GM23338 (cell line): ENCODE data around the gene CTRL. TPM values are rescaled to one million over a fixed set of nuclear protein-coding genes. Genes with fewer than 3 reads are reported as not detected.

ENCODE experiments used
- ATAC-seq: fragments of 200-7000 bp; cut with Tn5 transposase; 3 replicates; pipeline ENCODE4 v1.9.1; 2020
- DNase-seq: peaks from one replicate; pipeline ENCODE4 v3.0.0-alpha.2; 2015; ENCODE audit warnings: low spot score
- H2AFZ ChIP-seq: fragments of 200-600 bp; sonication (generic); 2 replicates; pipeline ENCODE4 v1.8.0; 2016; ENCODE audit warnings: antibody characterized with exemption, mild to moderate bottlenecking, moderate library complexity
- H3F3A ChIP-seq: fragments of 200-600 bp; sonication (generic); replicated peaks from 2 replicates; pipeline ENCODE4 v1.8.0; 2017; ENCODE audit warnings: antibody characterized with exemption, mixed run types, low read depth
- H3K27ac ChIP-seq: fragments of 200-600 bp; sonication (generic); 2 replicates; pipeline ENCODE4 v1.6.1; 2016; ENCODE audit warnings: low read depth
- H3K27me3 ChIP-seq: fragments of 200-600 bp; sonication (generic); 2 replicates; pipeline ENCODE4 v1.8.0; 2016; ENCODE audit warnings: mild to moderate bottlenecking, mixed run types, moderate library complexity; ENCODE audit not compliant: insufficient read depth
- H3K36me3 ChIP-seq: fragments of 200-600 bp; sonication (generic); 2 replicates; pipeline ENCODE4 v1.8.0; 2016; ENCODE audit warnings: mild to moderate bottlenecking; ENCODE audit not compliant: insufficient read depth
- H3K4me1 ChIP-seq: fragments of 200-600 bp; sonication (generic); 2 replicates; pipeline ENCODE4 v1.8.0; 2016; ENCODE audit warnings: mild to moderate bottlenecking, moderate library complexity; ENCODE audit not compliant: insufficient read depth
- H3K4me2 ChIP-seq: fragments of 200-600 bp; sonication (generic); 2 replicates; pipeline ENCODE4 v1.7.1; 2017; ENCODE audit warnings: mixed run types
- H3K4me3 ChIP-seq: fragments of 200-600 bp; sonication (generic); 2 replicates; pipeline ENCODE4 v1.6.1; 2016; ENCODE audit warnings: mixed run types
- H3K79me2 ChIP-seq: fragments of 200-600 bp; sonication (generic); replicated peaks from 2 replicates; pipeline ENCODE4 v1.8.0; 2017; ENCODE audit warnings: mild to moderate bottlenecking; ENCODE audit not compliant: insufficient read depth
- H3K9me2 ChIP-seq: fragments of 200-600 bp; sonication (generic); 2 replicates; pipeline ENCODE4 v1.8.0; 2017; ENCODE audit not compliant: insufficient read depth
- H4K20me1 ChIP-seq: fragments of 200-600 bp; sonication (generic); replicated peaks from 2 replicates; pipeline ENCODE4 v1.8.0; 2017; ENCODE audit warnings: mild to moderate bottlenecking; ENCODE audit not compliant: insufficient read depth
- H3K27ac Mint-ChIP-seq: 2 replicates; pipeline ENCODE4 v1.8.0; 2020; ENCODE audit warnings: inconsistent platforms, mild to moderate bottlenecking, moderate library complexity, mixed read lengths
- H3K27me3 Mint-ChIP-seq: 3 replicates; pipeline ENCODE4 v1.8.0; 2022; ENCODE audit warnings: low read depth, mild to moderate bottlenecking, moderate library complexity, mixed read lengths, inconsistent platforms; ENCODE audit not compliant: insufficient read depth, poor library complexity
- H3K36me3 Mint-ChIP-seq: 3 replicates; pipeline ENCODE4 v1.8.0; 2021; ENCODE audit warnings: low read depth, mild to moderate bottlenecking, inconsistent platforms, moderate library complexity, mixed read lengths
- H3K4me1 Mint-ChIP-seq: 3 replicates; pipeline ENCODE4 v1.8.0; 2020; ENCODE audit warnings: mild to moderate bottlenecking, inconsistent platforms, mixed read lengths
- H3K4me3 Mint-ChIP-seq: 3 replicates; pipeline ENCODE4 v1.8.0; 2021; ENCODE audit warnings: moderate library complexity, mild to moderate bottlenecking, inconsistent platforms, mixed read lengths
- H3K9me3 Mint-ChIP-seq: 3 replicates; pipeline ENCODE4 v1.8.0; 2020; ENCODE audit warnings: moderate library complexity, mild to moderate bottlenecking, inconsistent platforms, mixed read lengths
- EZH2phosphoT487 ChIP-seq: fragments of 200-600 bp; sonication (generic); IDR thresholded peaks from one replicate; pipeline ENCODE4 v1.8.1; 2018; ENCODE audit warnings: antibody characterized with exemption; ENCODE audit not compliant: unreplicated experiment
- JUNB ChIP-seq: IDR thresholded peaks from one replicate; pipeline ENCODE4 v1.6.1; 2016; ENCODE audit warnings: antibody characterized with exemption; ENCODE audit not compliant: unreplicated experiment
- POLR2AphosphoS5 ChIP-seq: IDR thresholded peaks from 2 replicates; pipeline ENCODE4 v1.6.1; 2016; ENCODE audit warnings: antibody characterized with exemption, low read depth
- STAT1 ChIP-seq: IDR thresholded peaks from one replicate; pipeline ENCODE4 v1.6.1; 2016; ENCODE audit warnings: antibody characterized with exemption; ENCODE audit not compliant: unreplicated experiment
- ZNF331 ChIP-seq: fragments of 250-450 bp; sonication (Bioruptor Pico); IDR thresholded peaks from 2 replicates; pipeline ENCODE4 v1.5.0; 2020; ENCODE audit warnings: low read depth, mild to moderate bottlenecking, moderate library complexity
- polyA plus RNA-seq: library from polyadenylated mRNA; unstranded; fragments of >200 nt; fragmentation: Nextera tagmentation; extraction: Ambion mirVana; gene quantifications from 2 replicates; pipeline ENCODE4 v1.2.1, GENCODE V29; 2016
- total RNA-seq: library from RNA; depleted of rRNA; stranded (reverse); fragments of >200 nt; shearing (Covaris generic); gene quantifications from 2 replicates; pipeline ENCODE4 v1.2.3, GENCODE V29; 2014
- TF ChIP-seq, protein P1 (sequence below): fragments of 250-450 bp; sonication (Bioruptor Pico); IDR thresholded peaks from 2 replicates; pipeline ENCODE4 v1.5.0; 2020; ENCODE audit warnings: mild to moderate bottlenecking, moderate library complexity
- TF ChIP-seq, protein P2 (sequence below), 2 experiments: fragments of 200-600 bp in 1 of 2; sonication (generic) in 1 of 2; conservative IDR thresholded peaks; 2 replicates each; pipeline versions ENCODE4 v1.5.1 to v1.6.1; 2016 to 2017; ENCODE audit warnings: antibody characterized with exemption in 2 of 2, low read depth in 2 of 2, mild to moderate bottlenecking in 2 of 2, moderate library complexity in 1 of 2

Gene CTRL
- total and polyA plus RNA-seq, 2 experiments from 2014 or later, result 1.6 to 13.0 TPM

DNA sequence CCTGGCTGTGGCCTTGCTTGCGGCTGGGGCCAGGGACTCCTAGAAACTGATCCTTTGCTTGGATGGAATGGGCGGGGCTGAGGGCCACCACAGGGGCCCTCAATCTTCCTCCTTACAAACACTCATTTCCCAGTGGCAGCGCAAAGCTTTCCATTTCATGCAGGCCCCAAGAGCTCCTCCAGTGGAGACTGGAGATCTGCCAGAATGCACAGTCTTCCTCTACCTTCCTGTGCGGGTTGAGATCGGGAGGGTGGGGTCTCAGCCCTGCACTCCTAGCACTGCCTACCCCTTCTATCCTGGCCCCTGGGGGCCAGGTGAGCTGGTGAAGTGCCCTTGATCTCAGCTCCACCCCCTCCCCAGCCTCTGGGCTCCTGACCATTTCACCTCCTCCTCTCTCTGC lies 45.3 kb downstream of the CTRL start (continued):
- TF ChIP-seq, protein P1, sequence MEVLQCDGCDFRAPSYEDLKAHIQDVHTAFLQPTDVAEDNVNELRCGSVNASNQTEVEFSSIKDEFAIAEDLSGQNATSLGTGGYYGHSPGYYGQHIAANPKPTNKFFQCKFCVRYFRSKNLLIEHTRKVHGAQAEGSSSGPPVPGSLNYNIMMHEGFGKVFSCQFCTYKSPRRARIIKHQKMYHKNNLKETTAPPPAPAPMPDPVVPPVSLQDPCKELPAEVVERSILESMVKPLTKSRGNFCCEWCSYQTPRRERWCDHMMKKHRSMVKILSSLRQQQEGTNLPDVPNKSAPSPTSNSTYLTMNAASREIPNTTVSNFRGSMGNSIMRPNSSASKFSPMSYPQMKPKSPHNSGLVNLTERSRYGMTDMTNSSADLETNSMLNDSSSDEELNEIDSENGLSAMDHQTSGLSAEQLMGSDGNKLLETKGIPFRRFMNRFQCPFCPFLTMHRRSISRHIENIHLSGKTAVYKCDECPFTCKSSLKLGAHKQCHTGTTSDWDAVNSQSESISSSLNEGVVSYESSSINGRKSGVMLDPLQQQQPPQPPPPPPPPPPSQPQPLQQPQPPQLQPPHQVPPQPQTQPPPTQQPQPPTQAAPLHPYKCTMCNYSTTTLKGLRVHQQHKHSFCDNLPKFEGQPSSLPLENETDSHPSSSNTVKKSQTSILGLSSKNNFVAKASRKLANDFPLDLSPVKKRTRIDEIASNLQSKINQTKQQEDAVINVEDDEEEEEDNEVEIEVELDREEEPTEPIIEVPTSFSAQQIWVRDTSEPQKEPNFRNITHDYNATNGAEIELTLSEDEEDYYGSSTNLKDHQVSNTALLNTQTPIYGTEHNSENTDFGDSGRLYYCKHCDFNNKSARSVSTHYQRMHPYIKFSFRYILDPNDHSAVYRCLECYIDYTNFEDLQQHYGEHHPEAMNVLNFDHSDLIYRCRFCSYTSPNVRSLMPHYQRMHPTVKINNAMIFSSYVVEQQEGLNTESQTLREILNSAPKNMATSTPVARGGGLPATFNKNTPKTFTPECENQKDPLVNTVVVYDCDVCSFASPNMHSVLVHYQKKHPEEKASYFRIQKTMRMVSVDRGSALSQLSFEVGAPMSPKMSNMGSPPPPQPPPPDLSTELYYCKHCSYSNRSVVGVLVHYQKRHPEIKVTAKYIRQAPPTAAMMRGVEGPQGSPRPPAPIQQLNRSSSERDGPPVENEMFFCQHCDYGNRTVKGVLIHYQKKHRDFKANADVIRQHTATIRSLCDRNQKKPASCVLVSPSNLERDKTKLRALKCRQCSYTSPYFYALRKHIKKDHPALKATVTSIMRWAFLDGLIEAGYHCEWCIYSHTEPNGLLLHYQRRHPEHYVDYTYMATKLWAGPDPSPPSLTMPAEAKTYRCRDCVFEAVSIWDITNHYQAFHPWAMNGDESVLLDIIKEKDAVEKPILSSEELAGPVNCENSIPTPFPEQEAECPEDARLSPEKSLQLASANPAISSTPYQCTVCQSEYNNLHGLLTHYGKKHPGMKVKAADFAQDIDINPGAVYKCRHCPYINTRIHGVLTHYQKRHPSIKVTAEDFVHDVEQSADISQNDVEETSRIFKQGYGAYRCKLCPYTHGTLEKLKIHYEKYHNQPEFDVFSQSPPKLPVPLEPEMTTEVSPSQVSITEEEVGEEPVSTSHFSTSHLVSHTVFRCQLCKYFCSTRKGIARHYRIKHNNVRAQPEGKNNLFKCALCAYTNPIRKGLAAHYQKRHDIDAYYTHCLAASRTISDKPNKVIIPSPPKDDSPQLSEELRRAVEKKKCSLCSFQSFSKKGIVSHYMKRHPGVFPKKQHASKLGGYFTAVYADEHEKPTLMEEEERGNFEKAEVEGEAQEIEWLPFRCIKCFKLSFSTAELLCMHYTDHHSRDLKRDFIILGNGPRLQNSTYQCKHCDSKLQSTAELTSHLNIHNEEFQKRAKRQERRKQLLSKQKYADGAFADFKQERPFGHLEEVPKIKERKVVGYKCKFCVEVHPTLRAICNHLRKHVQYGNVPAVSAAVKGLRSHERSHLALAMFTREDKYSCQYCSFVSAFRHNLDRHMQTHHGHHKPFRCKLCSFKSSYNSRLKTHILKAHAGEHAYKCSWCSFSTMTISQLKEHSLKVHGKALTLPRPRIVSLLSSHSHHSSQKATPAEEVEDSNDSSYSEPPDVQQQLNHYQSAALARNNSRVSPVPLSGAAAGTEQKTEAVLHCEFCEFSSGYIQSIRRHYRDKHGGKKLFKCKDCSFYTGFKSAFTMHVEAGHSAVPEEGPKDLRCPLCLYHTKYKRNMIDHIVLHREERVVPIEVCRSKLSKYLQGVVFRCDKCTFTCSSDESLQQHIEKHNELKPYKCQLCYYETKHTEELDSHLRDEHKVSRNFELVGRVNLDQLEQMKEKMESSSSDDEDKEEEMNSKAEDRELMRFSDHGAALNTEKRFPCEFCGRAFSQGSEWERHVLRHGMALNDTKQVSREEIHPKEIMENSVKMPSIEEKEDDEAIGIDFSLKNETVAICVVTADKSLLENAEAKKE (CRISPR knock-in tag), result no peak
- TF ChIP-seq POLR2AphosphoS5, result no peak

DNA sequence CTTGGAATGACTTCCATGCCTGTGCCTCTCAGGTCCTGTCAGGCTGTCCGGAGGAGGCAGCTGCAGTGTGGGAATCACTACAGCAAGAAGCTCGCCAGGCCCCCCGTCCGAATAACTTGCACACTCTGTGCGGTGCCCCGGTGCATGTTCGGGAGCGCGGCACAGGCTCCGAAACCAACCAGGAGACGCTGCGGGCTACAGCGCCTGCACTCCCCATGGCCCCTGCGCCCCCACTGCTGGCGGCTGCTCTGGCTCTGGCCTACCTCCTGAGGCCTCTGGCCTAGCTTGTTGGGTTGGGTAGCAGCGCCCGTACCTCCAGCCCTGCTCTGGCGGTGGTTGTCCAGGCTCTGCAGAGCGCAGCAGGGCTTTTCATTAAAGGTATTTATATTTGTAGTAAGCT lies 45.7 kb downstream of the CTRL start:
- Mint-ChIP-seq H3K9me3 (no peaks in the 10 kb centered on the region; the same call in 2 of the 3 replicates), H3K27ac (peak overlapping the region; percentile 89), H3K4me1 (peaks cover 22% of the 10 kb centered on the region), H3K36me3 (peaks cover 25% of the 10 kb centered on the region), H3K4me3 (peak overlapping the region; percentile 43; the same call in 2 of the 3 replicates), H3K27me3 (peaks cover 9% of the 10 kb centered on the region)
- peak overlapping the region; percentile 55; the same call in 1 of the 2 replicates for H3K4me3 ChIP-seq
- H3K4me1 ChIP-seq, result peaks cover 26% of the 10 kb centered on the region
- H4K20me1 ChIP-seq, result no peaks in the 10 kb centered on the region; the same call in 1 of the 2 replicates
- H3K36me3 ChIP-seq, result 0 out of 2 replicates have a peak, but pooled peaks cover under 1% of the 10 kb centered on the region
- peaks cover 26% of the 10 kb centered on the region; the same call in 1 of the 2 replicates for H3F3A ChIP-seq
- no peaks in the 10 kb centered on the region for H3K9me2 ChIP-seq
- ATAC-seq (peak; percentile 1; the same call in 1 of the 3 replicates), DNase-seq (no peak)
- H3K4me2 ChIP-seq, result peak overlapping the region; percentile 89; the same call in 1 of the 2 replicates
- H3K27ac ChIP-seq, result peak overlapping the region; percentile 55; the same call in 1 of the 2 replicates
- no peaks in the 10 kb centered on the region for H3K79me2 ChIP-seq
- H3K27me3 ChIP-seq, result no peaks in the 10 kb centered on the region
- no peak overlapping the region; the same call in 1 of the 2 replicates for H2AFZ ChIP-seq
- TF ChIP-seq JUNB (no peak), EZH2phosphoT487 (no peak), ZNF331 (no peak), STAT1 (no peak)
- TF ChIP-seq, protein P1 (CRISPR knock-in tag), result no peak
- TF ChIP-seq, protein P2, sequence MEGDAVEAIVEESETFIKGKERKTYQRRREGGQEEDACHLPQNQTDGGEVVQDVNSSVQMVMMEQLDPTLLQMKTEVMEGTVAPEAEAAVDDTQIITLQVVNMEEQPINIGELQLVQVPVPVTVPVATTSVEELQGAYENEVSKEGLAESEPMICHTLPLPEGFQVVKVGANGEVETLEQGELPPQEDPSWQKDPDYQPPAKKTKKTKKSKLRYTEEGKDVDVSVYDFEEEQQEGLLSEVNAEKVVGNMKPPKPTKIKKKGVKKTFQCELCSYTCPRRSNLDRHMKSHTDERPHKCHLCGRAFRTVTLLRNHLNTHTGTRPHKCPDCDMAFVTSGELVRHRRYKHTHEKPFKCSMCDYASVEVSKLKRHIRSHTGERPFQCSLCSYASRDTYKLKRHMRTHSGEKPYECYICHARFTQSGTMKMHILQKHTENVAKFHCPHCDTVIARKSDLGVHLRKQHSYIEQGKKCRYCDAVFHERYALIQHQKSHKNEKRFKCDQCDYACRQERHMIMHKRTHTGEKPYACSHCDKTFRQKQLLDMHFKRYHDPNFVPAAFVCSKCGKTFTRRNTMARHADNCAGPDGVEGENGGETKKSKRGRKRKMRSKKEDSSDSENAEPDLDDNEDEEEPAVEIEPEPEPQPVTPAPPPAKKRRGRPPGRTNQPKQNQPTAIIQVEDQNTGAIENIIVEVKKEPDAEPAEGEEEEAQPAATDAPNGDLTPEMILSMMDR (conservative IDR thresholded peaks at IDR 0.05; ENCODE audit: low read depth in 2 of 2), result no peak
